Forelimb muscle (tissue), 1 donor: ENCODE results near the gene GIMAP7. TPM values are rescaled to one million over a fixed set of nuclear protein-coding genes. Genes with fewer than 3 reads are reported as not detected.

Experiments used
- DNase-seq: peaks from one replicate; pipeline ENCODE4 v3.0.0-alpha.2; 2013; ENCODE audit warnings: low read depth
- polyA plus RNA-seq: library from polyadenylated mRNA; unstranded; fragments of 120-200 nt; gene quantifications from one replicate; pipeline ENCODE4 v1.2.1, GENCODE V29; 2013; ENCODE audit not compliant: insufficient read length

Gene GIMAP7
- polyA plus RNA-seq, 1 donor = 9.3 TPM

- no peak for DNase-seq
Measured at GRCh38 chr7:150569245-150569955, 54.7 kb downstream of the GIMAP7 start.

Other genes with a start within 250 kb of the GIMAP7 start
- gene LRRC61, start 191.5 kb upstream of the GIMAP7 start, polyA plus RNA-seq = 6.8 TPM
- 0.95 TPM for gene ACTR3C, start 191.3 kb upstream of the GIMAP7 start, polyA plus RNA-seq
- gene RARRES2, start 173.2 kb upstream of the GIMAP7 start, polyA plus RNA-seq = 47.9 TPM
- gene REPIN1, start 146.1 kb upstream of the GIMAP7 start, polyA plus RNA-seq = 73.8 TPM
- 6.0 TPM for gene ZNF775, start 135.5 kb upstream of the GIMAP7 start, polyA plus RNA-seq
- gene GIMAP8, start 64.2 kb upstream of the GIMAP7 start, polyA plus RNA-seq = 6.1 TPM
- gene GIMAP4, start 52.5 kb downstream of the GIMAP7 start, polyA plus RNA-seq = 20.1 TPM
- gene GIMAP6, start 117.5 kb downstream of the GIMAP7 start, polyA plus RNA-seq = 14.0 TPM
- 5.4 TPM for gene GIMAP2, start 170.8 kb downstream of the GIMAP7 start, polyA plus RNA-seq
- 2.4 TPM for gene GIMAP1, start 201.7 kb downstream of the GIMAP7 start, polyA plus RNA-seq
- gene GIMAP5, start 222.5 kb downstream of the GIMAP7 start, polyA plus RNA-seq = 7.7 TPM